ENCODE measurements around the gene EYS.

GRCh38 chr6:64429926-64430325, 1277.1 kb downstream of the EYS start:
- TF ChIP-seq FOXP2 (optimal IDR thresholded peaks at IDR 0.05; ENCODE audit: control extremely low read depth, extremely low read length, insufficient read depth) (no peak), POLR2AphosphoS5 (IDR thresholded peaks at IDR 0.05; ENCODE audit: borderline replicate concordance, low read depth, low read length) (no peak), EZH2 (IDR thresholded peaks at IDR 0.05) (no peak)

Data from SK-N-MC (cell line).